Fibroblast of peridontal ligament (primary cell): ENCODE results near the gene SLC9A3.
"Not testable (repeated sequence)": the region's sequence is repeated elsewhere in the genome, so short reads cannot be mapped to it uniquely, and the experiment has no call there.

Experiments used
- DNase-seq: peaks from one replicate; pipeline ENCODE4 v3.0.0-alpha.2; 2010; ENCODE audit errors: extremely low read depth

SLC9A3 gene

DNA sequence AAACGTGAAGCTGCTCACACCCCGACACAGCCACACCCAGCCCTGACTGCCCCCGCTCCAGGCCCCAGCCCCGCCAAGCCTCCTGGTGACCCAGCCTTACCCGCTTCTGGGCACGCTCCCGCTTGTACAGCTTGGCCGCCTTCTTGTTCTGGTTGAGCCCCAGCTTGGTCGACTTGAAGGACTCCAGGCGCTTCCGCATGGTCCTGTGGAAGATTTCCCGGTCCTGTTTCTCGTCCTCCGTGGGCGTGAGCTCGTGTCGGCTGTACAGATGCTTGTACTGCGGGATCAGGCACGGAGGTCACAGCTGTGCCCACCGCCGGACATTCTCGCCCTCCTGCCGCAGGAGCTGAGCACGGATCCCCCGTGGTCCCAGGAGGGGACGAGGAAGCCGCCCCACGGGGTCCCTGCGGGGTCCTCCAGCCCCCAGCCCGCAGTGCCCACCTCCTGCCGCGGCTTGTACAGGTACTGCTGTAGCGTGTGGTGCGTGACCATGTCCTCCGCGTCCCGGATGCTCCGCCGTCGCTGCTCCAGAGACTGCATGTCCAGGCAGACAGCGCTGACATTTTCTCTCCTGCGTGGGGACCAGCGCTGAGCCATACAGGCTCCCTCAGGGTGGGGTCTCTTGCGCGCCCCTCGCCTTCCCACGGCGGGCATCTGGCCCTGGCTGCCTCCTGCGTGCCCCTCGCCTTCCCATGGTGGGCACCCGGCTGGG is 48.0 kb downstream of the SLC9A3 start:
- DNase-seq: no peak

DNA sequence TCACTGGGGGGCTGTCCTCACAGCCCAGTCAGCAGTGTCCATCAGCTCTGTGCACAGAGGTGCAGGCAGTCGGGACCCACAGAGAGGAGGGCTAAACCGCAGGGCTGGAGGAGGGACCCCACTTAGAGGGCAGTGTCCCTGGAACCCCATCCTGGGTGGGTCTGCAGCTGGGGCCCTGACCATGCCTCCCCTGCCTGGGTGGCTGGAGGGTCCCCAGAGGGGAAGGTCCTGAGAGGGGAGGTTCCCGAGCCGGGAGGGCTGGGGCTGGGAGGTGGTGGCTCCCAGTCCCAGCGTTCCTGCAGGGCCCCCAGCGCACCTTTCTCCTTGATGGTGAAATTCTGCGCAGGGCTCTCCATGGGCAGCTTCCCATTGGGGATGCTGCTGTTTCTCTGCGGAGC is 48.5 kb downstream of the SLC9A3 start:
- no peak for DNase-seq

DNA sequence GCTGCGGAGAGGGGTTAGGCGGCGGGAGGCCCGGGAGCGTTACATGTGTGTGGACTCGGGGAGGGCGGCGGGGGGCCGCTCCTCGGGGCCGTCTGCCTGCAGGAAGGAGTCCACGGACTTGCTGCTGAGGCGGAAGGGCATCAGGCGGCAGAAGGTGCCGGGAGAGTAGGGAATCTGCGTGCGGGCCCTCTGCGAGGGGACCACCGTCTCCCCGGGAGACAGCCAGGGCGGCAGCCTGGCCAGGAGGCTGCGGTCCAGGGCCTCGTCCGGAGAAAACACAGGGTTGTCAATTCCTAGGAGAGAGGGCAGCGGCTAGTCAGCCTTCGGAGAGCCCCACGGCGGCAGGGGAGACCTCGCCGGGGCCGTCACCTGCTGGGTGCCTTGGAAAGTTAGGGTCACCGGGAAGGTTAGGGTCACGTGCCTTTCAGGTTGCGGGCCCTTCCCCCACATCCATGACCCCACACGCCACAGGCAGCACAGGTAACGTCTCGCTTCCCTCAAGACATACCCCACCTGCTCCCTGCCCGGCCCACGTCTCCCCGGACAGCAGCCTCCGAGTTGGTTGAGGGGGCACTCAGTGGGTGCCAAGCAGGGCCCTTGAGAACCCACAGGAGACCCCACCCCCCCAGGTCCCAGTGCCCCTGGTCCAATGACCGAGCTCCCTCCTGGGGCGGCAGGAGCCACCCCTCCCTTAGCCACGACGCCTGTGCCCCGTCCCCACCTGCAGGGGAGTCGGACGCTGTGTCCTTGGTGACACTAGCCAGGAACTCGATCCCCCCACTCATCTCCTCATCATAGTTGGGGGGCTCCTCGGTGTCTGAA is 49.2 kb downstream of the SLC9A3 start:
- no peak for DNase-seq

DNA sequence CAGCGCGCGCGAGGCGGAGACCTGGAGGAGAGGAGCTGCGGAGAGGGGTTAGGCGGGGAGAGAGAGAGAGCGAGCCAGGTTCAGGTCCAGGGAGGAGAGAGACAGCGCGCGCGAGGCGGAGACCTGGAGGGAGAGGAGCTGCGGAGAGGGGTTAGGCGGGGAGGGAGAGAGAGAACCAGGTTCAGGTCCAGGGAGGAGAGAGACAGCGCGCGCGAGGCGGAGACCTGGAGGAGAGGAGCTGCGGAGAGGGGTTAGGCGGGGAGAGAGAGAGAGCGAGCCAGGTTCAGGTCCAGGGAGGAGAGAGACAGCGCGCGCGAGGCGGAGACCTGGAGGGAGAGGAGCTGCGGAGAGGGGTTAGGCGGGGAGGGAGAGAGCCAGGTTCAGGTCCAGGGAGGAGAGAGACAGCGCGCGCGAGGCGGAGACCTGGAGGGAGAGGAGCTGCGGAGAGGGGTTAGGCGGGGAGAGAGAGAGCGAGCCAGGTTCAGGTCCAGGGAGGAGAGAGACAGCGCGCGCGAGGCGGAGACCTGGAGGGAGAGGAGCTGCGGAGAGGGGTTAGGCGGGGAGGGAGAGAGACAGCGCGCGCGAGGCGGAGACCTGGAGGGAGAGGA is 49.9 kb downstream of the SLC9A3 start:
- DNase-seq: not testable (repeated sequence)

DNA sequence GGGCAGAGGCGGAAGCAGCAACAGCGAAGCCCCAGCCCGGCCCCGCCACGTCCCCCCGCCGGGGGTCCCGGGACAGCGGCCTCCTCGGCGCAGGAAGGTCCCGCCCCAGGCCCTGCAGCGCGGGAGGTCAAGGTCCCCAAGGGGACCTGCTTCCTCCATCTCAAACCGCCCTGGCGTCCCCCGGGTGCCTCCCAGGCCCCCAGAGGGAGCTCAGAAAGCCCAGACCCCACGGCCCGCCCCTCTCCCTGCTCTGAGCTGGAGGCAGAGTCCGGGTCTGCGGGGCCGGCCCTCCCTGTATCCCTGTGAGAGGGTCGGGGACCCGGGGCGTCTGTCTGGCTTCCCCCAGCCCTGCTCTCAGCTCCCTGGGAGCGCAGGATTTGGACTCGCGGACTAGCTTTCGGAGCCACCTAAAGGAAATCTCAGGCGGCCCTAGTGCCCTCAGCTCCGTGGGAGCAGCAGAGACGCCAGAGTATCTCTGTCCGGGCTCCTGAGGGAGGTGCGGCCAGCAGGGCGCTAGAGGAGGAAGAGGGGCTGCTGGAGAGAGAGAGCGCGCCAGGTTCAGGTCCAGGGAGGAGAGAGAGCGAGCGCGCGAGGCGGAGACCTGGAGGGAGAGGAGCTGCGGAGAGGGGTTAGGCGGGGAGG is 50.6 kb downstream of the SLC9A3 start:
- DNase-seq: peak; percentile 27

DNA sequence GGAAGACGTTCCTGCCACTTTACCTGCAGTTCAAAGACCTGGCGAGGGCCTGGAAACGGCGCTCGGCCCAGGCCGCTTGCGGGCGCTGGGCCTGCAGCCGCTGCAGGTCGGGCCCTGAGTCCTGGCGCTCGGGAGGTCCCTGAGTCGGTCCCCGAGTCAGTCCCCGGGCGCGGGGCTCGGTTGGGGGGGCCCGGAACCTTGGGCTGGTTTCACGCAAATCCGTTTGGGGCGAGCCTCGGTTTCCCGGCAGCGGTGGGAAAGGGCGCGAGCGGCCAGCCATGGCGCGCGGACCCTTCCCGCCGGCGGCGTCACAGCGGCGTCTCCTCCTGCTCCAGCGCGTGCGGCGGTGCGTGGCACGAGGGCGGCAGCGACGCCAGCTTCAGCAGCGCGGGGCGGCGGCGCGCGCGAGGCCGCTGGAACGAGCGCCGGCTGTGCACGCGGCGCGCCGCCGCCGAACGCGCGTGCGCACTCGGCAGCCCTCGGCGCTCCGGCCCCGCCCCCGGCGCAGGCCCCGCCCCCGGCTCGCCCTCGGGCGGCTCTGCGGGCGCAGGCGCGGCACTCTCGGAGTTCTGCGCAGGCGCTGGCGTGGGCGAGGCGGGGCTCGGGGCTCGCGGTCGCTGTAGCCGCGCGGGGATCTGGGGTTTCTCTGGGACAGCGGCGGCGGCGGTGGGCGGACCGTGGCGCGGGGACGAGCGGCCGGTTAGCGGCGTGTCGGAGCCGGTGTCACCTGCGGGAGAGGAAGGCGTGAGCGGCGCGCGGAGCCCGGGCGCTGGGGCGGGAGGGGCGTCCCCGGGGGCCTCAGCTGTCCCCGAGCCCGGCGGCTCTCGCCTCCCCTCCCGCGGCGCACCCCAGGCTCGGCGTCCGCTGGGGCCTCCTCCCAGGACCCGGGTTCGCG is 51.3 kb downstream of the SLC9A3 start:
- peak; percentile 58 for DNase-seq

DNA sequence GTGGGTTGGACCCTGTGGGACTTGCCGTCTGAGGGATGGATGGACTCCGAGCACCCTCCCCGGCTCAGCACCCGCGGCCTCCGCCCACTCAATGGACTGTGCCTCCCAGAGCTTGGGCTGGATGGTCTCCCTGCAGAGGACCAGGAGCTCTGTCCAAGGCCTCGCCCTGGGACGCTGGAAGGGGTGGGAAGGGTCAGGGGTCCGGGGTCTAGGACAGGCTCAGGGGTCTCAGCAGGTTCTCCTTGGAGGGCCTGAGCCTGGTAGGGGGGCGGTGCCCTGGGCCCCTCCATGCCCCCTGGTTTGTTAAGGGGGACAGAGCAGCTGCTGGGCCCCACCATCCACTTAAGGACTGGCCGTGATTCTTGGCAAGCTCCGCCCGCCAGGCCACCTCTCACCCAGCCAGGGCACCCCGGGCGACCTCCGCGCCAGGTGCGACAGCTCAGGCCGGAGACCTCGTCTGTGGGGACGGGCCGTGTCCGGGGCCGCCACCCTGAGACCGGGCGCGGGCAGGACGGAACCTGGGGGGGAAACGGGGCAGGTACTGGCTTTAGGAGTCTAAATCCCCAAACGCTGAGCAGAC is 52.1 kb downstream of the SLC9A3 start:
- no peak for DNase-seq

DNA sequence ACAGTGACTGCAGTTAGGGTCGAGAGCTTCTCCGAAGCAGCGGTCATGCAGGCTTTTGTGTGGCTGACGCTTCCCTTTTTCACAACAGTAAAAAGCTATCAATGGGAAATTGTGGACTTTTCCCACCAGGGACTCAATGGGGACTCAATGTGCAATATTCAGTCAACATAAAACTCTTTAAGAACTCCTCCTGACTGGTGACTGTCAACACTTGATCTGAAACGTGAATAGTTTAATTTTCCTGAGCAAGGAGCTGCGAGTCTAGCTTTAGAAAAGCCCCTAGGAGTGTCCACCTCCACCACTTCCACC is 52.5 kb downstream of the SLC9A3 start:
- no peak for DNase-seq

DNA sequence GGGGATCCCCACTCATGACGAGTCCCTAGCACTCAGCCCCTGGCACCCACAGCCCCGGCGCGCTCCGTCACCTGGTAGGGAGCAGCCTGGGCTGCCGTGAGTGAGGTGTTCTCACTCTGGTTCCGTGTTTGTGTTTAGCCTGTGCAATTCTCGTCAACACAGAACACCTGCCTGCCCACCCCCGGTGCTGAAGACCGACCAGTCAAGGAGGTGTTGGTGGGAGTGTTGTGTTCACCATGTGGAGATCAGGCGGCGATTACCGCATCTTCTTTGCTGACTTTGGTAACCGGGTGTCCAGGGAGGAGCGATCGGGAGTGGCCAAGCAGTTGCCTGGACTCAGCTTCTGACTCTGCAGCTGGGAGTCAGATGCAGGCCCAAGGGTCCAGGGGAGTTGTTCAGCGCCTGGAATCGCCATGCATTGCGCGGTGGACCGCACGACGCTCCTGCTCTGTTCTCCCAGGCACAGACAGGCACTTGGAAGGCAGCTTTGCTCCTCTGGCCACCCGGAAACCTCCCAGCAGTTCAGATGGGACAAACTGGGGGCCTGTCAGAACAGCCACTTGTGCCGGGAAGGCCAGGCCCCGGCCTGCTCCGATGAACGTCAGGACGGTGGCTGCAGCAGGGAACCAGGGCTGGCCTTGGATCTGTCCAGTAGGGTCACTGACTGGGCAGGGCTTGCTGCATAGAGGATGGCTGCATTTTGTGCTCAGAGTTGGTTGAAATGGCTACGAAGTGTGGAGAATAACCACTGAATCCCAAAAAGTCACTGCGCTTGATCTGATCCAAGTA is 53.1 kb downstream of the SLC9A3 start:
- no peak for DNase-seq

DNA sequence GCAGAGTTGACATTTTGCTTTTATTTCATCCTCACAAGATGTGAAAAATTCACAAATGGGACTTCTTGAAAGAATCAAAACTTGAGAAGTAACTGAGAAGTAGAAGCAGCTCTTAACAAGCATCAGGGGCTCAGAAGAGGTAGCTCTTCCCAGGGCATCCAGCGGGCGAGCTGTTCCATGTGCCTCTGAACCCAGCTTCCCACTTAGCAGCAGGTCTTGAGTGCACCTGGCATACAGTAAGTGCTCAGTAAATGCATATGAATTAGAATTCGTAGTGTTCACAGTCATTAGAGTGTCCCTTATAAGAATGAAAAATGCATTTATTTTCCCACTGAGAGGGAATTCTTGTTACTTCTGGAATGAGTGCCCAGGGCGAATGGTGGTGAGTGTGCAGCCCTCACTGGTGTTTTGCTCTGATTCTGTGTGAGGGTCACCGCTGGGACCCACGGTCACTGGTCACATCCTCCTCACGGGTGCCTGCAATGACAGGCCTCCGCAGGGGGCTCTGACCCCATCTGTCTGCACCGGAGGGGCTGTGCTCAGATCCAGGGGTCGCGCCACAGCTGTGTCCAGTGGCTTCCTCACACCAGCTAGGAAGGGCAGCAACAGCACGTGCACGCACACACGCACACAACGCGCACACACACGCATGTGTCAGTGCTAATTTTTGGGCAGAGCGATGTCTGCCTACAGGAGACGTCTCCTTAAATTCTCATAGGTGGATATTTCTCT is 54.3 kb downstream of the SLC9A3 start:
- no peak for DNase-seq

DNA sequence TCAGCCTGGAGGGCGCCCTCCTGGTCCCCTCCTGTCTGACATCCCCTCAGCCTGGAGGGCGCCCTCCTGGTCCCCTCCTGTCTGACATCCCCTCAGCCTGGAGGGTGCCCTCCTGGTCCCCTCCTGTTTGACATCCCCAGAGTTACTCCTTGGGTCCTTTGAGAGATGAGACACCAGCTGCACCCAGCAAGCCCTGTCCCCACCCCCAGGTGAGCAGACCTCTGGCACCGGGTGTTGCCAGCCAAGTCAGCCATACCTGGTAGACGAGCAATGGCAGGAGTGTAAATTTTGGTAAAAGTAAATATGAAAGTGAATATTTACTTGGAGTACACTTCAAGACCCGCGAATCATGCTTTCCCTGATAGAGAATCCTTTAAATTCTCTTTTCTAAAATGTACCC is 55.8 kb downstream of the SLC9A3 start:
- no peak for DNase-seq

DNA sequence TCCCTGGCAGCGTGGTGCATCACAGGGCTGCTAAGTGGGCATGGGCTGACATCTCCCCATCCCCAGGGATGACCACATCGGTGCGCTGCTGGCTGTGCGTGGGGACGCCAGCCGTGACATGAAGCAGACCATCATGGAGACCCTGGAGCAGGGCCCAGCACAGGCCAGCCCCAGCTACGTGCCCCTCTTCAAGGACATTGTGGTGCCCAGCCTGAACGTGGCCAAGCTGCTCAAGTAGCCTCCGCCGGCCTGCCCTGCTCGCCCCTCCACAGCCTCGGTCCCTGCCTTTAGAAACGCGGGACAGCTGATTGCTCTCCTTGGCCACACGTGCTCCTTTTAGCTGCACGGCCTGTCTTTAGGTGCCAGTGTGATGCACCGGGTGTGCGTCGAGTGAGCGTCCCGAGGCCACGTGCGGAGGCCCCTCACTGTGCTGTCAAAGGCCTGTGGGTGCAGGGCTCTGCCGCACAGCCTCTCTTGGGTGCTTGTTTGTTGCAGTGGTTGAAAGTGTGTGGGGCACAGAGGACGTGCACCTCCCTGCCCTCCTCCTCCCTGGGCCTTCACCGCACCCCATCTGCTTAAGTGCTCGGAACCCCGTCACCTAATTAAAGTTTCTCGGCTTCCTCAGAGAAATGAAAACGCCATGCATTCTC is 57.5 kb downstream of the SLC9A3 start:
- no peak for DNase-seq

DNA sequence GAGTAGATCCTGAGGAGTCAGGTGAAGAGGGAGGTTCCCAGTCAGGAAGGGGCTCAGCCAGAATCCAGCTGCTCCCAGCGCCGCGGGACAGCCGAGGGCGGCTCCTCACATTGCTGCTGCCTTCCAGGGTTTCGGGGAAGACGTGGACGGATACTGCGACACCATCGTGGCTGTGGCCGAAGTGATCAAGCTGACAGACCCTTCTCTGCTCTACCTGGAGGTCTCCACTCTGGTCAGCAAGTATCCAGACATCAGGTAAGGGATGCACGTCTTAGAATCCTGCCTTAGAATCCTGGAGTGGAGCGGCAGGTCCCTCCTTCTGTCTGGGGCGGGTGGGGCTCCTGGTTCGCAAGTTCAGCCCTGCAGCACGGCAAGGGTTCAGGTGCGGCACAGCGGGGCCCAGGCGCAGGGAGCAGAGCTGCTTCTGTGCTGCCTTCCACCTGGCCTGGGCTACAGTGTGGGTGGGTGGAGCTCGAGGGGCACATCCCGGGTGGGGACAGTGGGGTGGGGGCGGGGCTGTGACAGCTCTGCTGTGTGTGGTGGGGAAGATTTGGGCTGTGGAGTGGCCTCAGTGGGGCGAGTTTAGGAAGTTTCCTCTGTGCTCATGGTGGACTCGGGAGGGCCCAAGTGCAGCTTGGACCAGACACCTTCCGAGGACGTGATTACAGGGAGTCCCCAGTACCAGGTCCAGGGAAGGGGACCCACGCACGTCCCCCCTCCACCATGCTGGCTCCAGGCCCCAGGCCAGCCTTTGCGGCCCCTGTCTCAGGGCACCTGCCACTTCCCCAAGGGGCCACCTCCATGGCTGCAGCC is 58.5 kb downstream of the SLC9A3 start:
- DNase-seq: no peak

DNA sequence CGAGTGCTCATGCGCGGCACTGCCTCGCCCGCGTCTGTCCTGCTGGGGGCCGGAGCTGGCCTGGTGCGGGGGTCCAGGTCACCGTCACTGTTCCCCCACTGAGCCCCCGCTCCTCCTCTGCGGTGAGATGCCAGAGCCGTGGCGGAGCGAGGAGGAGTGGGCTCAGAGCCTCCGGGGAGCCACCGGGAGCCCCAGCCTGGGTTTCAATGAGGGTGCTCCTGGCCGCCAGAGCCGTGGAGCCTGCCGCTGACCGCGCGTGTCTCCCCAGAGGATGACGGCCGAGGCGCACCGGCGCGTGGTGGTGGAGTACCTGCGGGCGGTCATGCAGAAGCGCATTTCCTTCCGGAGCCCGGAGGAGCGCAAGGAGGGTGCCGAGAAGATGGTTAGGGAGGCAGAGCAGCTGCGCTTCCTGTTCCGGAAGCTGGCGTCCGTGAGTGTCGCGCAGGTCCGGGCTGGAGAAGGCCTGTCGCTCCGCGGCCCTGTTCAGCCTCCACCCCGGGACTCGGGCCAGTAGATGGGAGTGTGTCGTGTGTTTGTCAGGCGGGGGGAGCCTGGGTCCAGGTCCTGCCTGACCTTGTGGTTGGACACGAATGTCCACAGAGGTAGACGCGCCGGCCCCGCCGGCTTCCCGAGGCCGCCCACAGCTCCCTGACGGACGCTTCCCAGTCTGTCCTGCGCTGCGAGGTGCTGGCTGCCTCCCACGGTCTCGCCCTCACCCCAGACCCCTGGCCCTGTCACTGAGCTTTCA is 59.2 kb downstream of the SLC9A3 start:
- DNase-seq: no peak

DNA sequence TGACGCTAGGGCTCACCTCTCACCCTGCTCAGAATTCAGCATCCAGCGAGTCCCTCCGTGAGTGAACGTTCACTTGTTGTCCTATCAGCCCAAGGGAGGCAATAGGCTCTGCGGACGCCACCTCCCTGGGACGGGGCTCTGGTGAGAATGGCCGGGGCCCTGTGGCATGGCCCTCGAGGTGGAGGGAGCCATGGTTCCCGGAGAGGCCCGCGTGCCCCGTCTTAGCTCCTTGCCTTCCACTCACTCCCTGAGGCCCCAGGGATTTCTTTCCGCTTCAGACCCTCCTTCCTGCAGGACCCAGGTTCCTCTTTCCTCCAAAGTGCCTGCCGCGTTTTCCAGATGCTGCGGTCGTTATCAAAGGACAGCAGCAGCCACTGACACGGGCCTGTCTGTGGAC is 59.8 kb downstream of the SLC9A3 start:
- DNase-seq: no peak

DNA sequence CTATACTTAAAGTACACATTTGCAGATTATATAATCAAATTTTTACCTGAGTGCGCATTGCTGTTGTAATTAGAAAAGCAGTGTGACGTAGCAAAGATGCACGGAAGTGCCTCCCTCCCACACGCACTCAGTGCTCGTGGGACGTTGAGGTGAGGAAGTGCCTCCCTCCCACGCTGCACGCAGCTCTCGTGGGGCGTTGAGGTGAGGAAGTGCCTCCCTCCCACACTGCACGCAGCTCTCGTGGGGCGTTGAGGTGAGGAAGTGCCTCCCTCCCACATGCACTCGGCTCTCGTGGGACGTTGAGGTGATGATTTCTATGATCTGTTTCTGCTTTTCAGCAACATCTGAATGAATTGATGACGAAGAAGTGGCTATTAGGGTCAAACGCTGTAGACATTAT is 60.3 kb downstream of the SLC9A3 start:
- DNase-seq: no peak

DNA sequence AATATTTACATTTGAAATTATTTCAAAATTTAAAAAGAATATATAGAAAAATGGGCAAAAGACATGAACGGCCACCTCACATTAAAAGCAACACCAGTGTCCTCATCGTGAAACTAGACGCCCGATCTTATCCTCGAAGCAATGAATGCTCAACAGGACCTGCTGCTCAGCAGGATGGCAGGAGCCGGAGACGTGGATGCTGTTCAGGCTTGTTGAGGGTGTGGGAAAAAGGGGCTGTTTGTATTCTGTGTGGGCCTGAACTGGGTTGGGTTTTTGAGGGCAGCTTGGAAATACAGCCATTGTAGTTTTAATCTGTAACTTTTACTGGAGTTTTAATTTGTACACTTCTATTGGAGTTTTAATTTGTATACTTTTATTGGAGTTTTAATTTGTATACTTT is 60.9 kb downstream of the SLC9A3 start:
- no peak for DNase-seq

DNA sequence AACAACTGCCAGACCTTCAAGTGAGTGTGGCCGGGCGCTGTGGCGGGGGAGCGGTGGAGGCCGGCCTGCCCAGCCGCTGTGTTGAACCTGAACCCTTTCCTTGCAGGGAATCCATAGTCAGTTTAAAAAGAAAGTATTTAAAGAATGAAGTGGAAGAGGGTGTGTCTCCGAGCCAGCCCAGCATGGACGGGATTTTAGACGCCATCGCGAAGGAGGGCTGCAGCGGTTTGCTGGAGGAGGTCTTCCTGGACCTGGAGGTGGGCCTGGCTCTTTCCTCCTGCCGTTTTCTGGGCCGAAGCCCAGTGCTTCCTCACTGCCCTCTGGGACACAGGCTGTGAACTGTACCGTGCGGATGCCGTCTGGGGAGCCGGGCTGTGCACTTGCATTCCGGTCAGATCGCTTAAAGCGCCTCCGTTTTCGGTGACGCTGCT is 62.2 kb downstream of the SLC9A3 start:
- no peak for DNase-seq
